K562 (cell line): ENCODE results near the gene SPRY4.

ENCODE experiments used
- EP300 ChIP-seq: IDR thresholded peaks from 2 replicates; pipeline ENCODE4 v1.6.1; 2012; ENCODE audit warnings: low read length, improper control_type of control experiment
- EWSR1 ChIP-seq: fragments of 450-650 bp; IDR thresholded peaks from 2 replicates; pipeline ENCODE4 v1.6.1; 2018; ENCODE audit warnings: borderline replicate concordance, mild to moderate bottlenecking, low read depth, moderate library complexity; ENCODE audit not compliant: partially characterized antibody
- JUN ChIP-seq, 2 experiments: sonication (generic) in 1 of 2; formaldehyde crosslinking in 1 of 2; IDR thresholded peaks; 2 replicates each; pipeline versions ENCODE4 v1.6.1 to v1.8.0; 2012 to 2022; ENCODE audit warnings: borderline replicate concordance in 2 of 2, mild to moderate bottlenecking in 2 of 2, improper control_type of control experiment in 1 of 2, low read depth in 1 of 2, low read length in 1 of 2, missing genetic modification reagents in 1 of 2
- MBD2 ChIP-seq: sonication (generic); IDR thresholded peaks from 2 replicates; pipeline ENCODE4 v1.6.1; 2016; ENCODE audit warnings: low read depth, borderline replicate concordance
- MYC ChIP-seq, 2 experiments: fragments of 250-450 bp in 1 of 2; sonication (Bioruptor Pico) in 1 of 2; IDR thresholded peaks; 2 replicates each; pipeline versions ENCODE4 v1.5.1 to v1.6.1; 2012 to 2021; ENCODE audit warnings: low read depth in 2 of 2, borderline replicate concordance in 1 of 2, improper control_type of control experiment in 1 of 2, low read length in 1 of 2, mild to moderate bottlenecking in 1 of 2, moderate library complexity in 1 of 2
- POLR2AphosphoS5 ChIP-seq: IDR thresholded peaks from 2 replicates; pipeline ENCODE4 v1.6.1; 2011; ENCODE audit warnings: mild to moderate bottlenecking, low read depth, low read length, moderate library complexity; ENCODE audit not compliant: control insufficient read depth, insufficient read depth
- YY1 ChIP-seq, 3 experiments: IDR thresholded peaks; 2 replicates each; pipeline ENCODE4 v1.6.1; 2011; ENCODE audit warnings: low read length in 2 of 3, mild to moderate bottlenecking in 2 of 3, moderate library complexity in 2 of 3, borderline replicate concordance in 1 of 3, control low read depth in 1 of 3, low read depth in 1 of 3; ENCODE audit not compliant: insufficient read depth in 3 of 3, insufficient replicate concordance in 2 of 3, control insufficient read depth in 1 of 3, insufficient read length in 1 of 3; ENCODE audit errors: extremely low read depth in 1 of 3
- ZKSCAN1 ChIP-seq: fragments of 150-350 bp; IDR thresholded peaks from 2 replicates; pipeline ENCODE4 v1.6.1; 2016; ENCODE audit warnings: low read depth, low read length

- TF ChIP-seq POLR2AphosphoS5 (no peak), EP300 (no peak), JUN (IDR thresholded peaks at IDR 0.05; ENCODE audit: borderline replicate concordance, low read depth, low read length) (no peak), JUN (CRISPR knock-in tag; IDR thresholded peaks at IDR 0.05; ENCODE audit: borderline replicate concordance) (no peak), EWSR1 (no peak), MBD2 (no peak), ZKSCAN1 (no peak), YY1 (IDR thresholded peaks at IDR 0.05; ENCODE audit: borderline replicate concordance in 1 of 3, control insufficient read depth in 1 of 3, extremely low read depth in 1 of 3, insufficient read depth in 3 of 3, insufficient read length in 1 of 3, insufficient replicate concordance in 2 of 3, low read depth in 1 of 3, low read length in 2 of 3) (no peak), MYC (IDR thresholded peaks at IDR 0.05; ENCODE audit: low read depth, low read length) (no peak), MYC (CRISPR knock-in tag; IDR thresholded peaks at IDR 0.05; ENCODE audit: borderline replicate concordance, low read depth) (no peak)
These were observed 25.2 kb upstream of the SPRY4 start for GRCh38 chr5:142350021-142350420.
